Immature natural killer cell (primary cell): ENCODE data around the gene PPM1E. TPM values are rescaled to one million over a fixed set of nuclear protein-coding genes. Genes with fewer than 3 reads are reported as not detected.
"Not testable (repeated sequence)": the region's sequence is repeated elsewhere in the genome, so short reads cannot be mapped to it uniquely, and the experiment has no call there.

Experiments used
- DNase-seq, 3 donors: peaks; one replicate each; pipeline ENCODE4 v3.0.0; 2022; ENCODE audit warnings: mixed read lengths in 1 of 3
- H3K27ac Mint-ChIP-seq, 6 donors: one replicate each; pipeline ENCODE4 v1.8.0; 2020; ENCODE audit warnings: mixed read lengths in 6 of 6, mild to moderate bottlenecking in 5 of 6, inconsistent platforms in 4 of 6, moderate library complexity in 3 of 6
- H3K27me3 Mint-ChIP-seq, 3 donors: one replicate each; pipeline ENCODE4 v1.8.0; 2020 to 2021; ENCODE audit warnings: low read depth in 3 of 3, mild to moderate bottlenecking in 3 of 3, mixed read lengths in 3 of 3, moderate library complexity in 3 of 3, inconsistent platforms in 1 of 3
- H3K36me3 Mint-ChIP-seq, 3 donors: one replicate each; pipeline ENCODE4 v1.8.0; 2020; ENCODE audit warnings: mixed read lengths in 3 of 3, inconsistent platforms in 2 of 3, mild to moderate bottlenecking in 2 of 3
- H3K4me1 Mint-ChIP-seq, 2 donors: one replicate each; pipeline ENCODE4 v1.8.0; 2020; ENCODE audit warnings: inconsistent platforms in 2 of 2, mild to moderate bottlenecking in 2 of 2, mixed read lengths in 2 of 2, moderate library complexity in 1 of 2
- H3K4me3 Mint-ChIP-seq, 5 donors: one replicate each; pipeline ENCODE4 v1.8.0; 2020; ENCODE audit warnings: mild to moderate bottlenecking in 5 of 5, mixed read lengths in 5 of 5, inconsistent platforms in 3 of 5, moderate library complexity in 3 of 5
- H3K9me3 Mint-ChIP-seq, 6 donors: one replicate each; pipeline ENCODE4 v1.8.0; 2020; ENCODE audit warnings: mild to moderate bottlenecking in 6 of 6, mixed read lengths in 6 of 6, inconsistent platforms in 4 of 6, moderate library complexity in 3 of 6
- polyA plus RNA-seq, 3 donors: library from polyadenylated mRNA; unstranded; fragments of 300-500 nt; fragmentation: Illumina TruSeq; gene quantifications; one replicate each; pipeline ENCODE4 v1.2.3, GENCODE V29; 2021

Gene PPM1E
- polyA plus RNA-seq, 3 donors from 2014 or later, result not detected

DNA sequence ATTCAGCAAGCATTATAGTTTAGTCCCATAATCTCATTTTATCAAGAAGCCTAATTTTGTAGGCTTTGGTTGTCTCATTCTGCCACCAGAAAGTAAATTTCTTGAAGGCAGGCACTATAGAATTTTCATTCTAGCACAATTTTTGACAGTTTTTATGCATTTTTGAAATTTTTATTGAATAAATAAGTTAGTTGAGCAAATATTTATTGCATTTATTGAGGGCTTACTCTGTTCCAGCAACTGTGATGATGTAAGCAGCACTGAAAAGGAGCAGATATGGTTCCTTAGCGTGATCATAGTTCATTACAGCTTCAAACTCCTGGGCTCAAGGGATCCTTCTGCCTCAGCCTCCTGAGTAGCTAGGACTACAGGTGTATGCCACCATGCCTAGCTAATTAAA, 34.2 kb downstream of the PPM1E start:
- H3K4me1 Mint-ChIP-seq, result no peaks in the 10 kb centered on the region
- peaks cover 0 to 6% (median 5%) of the 10 kb centered on the region in 3 donors for H3K27me3 Mint-ChIP-seq
- H3K4me3 Mint-ChIP-seq, result no peak overlapping the region
- H3K9me3 Mint-ChIP-seq, result no peaks in the 10 kb centered on the region
- no peak for DNase-seq
- H3K36me3 Mint-ChIP-seq, result no peaks in the 10 kb centered on the region
- H3K27ac Mint-ChIP-seq, result no peak overlapping the region

GRCh38 chr17:58794508-58794907, 38.9 kb downstream of the PPM1E start:
- H3K4me1 Mint-ChIP-seq, H3K9me3 Mint-ChIP-seq, H3K27ac Mint-ChIP-seq, H3K27me3 Mint-ChIP-seq, DNase-seq, H3K36me3 Mint-ChIP-seq, H3K4me3 Mint-ChIP-seq: not testable (repeated sequence)

- no peak overlapping the region for H3K27ac Mint-ChIP-seq
- no peak for DNase-seq
- no peak overlapping the region for H3K4me3 Mint-ChIP-seq
- no peaks in the 10 kb centered on the region for H3K4me1 Mint-ChIP-seq
- peaks cover 0 to 12% (median 11%) of the 10 kb centered on the region in 3 donors for H3K27me3 Mint-ChIP-seq
- peaks cover 0 to 3% (median 0%) of the 10 kb centered on the region in 3 donors for H3K36me3 Mint-ChIP-seq
- no peaks in the 10 kb centered on the region for H3K9me3 Mint-ChIP-seq
Observed at GRCh38 chr17:58802188-58802587, 46.5 kb downstream of the PPM1E start.

DNA sequence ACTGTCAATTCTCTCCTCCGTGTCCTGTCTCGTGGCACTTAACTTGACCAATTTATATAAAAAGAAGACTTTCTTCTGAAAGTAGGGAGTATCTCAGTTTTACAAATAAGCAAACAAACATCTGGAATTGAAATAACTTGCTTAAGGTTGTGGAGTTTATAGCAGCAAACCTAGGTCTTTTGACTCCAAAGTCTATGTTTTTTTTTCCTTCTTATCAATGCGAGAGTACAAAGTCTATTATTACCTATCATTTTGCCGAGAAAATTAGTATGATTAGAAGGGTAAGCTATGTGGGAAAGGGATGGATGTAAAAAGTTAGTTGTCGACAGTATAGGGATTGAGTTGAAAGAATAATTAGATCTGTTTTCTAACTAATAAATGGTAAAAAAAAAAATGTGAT, 50.4 kb downstream of the PPM1E start:
- Mint-ChIP-seq H3K27ac (no peak overlapping the region), H3K36me3 (peaks cover 0 to 3% (median 0%) of the 10 kb centered on the region in 3 donors), H3K4me1 (no peaks in the 10 kb centered on the region), H3K9me3 (peaks cover 0 to 3% (median 0%) of the 10 kb centered on the region in 6 donors), H3K4me3 (no peak overlapping the region), H3K27me3 (peaks cover 4 to 14% (median 8%) of the 10 kb centered on the region in 3 donors)
- no peak for DNase-seq

DNA sequence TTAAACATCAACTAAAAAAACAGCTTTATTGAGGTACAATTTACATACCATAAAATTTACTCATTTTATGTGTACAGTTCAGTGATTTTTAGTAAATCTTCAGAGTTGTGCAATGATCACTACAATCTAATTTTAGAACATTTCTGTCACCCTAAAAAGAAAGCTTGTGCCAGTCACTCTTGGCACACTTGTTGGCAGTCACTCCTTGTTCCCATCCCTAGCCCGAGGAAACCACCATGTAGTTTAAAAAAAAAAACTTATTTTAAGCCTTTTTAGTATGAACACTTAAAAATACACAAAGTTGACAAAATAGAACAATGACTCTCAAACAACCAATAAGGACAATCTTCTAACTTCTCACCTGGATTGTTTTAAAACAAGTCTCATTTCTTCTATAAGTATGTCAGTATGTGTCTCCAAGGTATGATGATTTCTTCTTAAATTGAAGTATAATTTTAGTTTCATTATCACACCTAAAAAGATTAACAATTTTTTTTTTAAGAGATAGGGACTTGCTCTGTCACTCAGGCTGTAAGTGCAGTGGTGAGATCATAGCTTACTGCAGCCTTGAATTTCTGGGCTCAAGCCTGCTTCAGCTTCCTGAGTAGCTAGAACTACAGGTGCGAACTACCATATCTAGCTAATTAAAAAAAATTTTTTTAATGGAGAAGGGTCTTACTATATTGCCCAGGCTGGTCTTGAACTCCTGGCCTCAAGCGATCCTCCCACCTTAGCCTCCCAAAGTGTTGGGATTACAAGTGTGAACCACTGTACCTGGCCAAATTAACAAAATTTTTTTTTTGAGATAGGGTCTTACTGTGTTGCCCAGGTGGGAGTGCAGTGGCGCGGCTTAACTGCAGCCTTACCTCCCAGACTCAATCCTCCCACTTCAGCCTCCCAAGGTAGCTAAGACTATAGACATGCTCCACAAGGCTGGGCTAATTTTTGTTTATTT, 53.2 kb downstream of the PPM1E start:
- H3K36me3 Mint-ChIP-seq, result no peaks in the 10 kb centered on the region
- H3K4me3 Mint-ChIP-seq, result no peak overlapping the region
- no peak overlapping the region for H3K27ac Mint-ChIP-seq
- peaks cover 0 to 3% (median 0%) of the 10 kb centered on the region in 6 donors for H3K9me3 Mint-ChIP-seq
- no peak for DNase-seq
- H3K4me1 Mint-ChIP-seq, result no peaks in the 10 kb centered on the region
- peaks cover 2 to 11% (median 8%) of the 10 kb centered on the region in 3 donors for H3K27me3 Mint-ChIP-seq

DNA sequence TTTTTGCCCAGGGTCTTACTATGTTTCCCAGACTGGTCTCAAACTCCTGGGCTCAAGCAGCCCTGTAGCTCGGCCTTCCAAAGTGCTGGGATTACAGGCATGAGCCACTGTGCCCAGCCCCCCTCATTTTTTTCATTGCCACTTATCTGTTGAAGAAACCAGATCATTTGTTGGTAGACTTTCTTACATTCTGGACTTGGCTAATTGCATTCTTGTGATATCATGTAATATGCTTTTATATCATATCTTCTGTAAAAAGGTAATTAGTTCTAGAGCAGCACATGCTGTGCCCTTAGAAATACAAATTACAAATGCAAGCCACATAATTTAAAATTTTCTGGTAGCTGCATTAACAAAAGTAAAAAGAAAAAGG, 53.9 kb downstream of the PPM1E start:
- peaks cover 2 to 11% (median 8%) of the 10 kb centered on the region in 3 donors for H3K27me3 Mint-ChIP-seq
- no peaks in the 10 kb centered on the region for H3K4me1 Mint-ChIP-seq
- no peak overlapping the region for H3K27ac Mint-ChIP-seq
- no peak for DNase-seq
- no peak overlapping the region for H3K4me3 Mint-ChIP-seq
- H3K36me3 Mint-ChIP-seq, result no peaks in the 10 kb centered on the region
- H3K9me3 Mint-ChIP-seq, result peaks cover 0 to 3% (median 0%) of the 10 kb centered on the region in 6 donors

- Mint-ChIP-seq H3K9me3 (peaks cover 0 to 3% (median 0%) of the 10 kb centered on the region in 6 donors), H3K4me3 (no peak overlapping the region), H3K27ac (no peak overlapping the region), H3K4me1 (no peaks in the 10 kb centered on the region), H3K36me3 (no peaks in the 10 kb centered on the region), H3K27me3 (peaks cover 1 to 8% (median 4%) of the 10 kb centered on the region in 3 donors)
- no peak for DNase-seq
Observed at GRCh38 chr17:58811290-58811689, 55.6 kb downstream of the PPM1E start.

DNA sequence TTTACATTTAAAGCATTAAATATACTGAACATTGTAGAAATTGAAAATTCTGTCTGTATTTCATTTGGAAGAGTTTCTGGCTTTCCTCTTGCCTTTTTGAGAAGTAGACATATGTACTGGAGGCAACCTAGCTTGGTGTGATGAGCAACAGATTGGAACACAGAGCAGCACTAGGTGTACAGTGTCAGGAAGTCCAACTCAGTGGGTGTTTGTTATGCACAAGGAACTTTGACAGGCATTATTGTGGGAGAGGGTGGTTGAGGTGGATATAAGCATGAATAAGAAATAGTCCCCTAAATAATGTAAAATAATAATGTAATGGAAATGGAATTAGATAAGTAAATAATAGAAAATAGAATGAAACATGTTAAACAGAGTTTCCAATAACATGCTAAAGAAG, 58.1 kb downstream of the PPM1E start:
- no peak overlapping the region for H3K4me3 Mint-ChIP-seq
- no peaks in the 10 kb centered on the region for H3K36me3 Mint-ChIP-seq
- H3K27ac Mint-ChIP-seq, result no peak overlapping the region
- H3K4me1 Mint-ChIP-seq, result no peaks in the 10 kb centered on the region
- H3K9me3 Mint-ChIP-seq, result no peaks in the 10 kb centered on the region
- H3K27me3 Mint-ChIP-seq, result peaks cover 0 to 4% (median 4%) of the 10 kb centered on the region in 3 donors
- no peak for DNase-seq

DNA sequence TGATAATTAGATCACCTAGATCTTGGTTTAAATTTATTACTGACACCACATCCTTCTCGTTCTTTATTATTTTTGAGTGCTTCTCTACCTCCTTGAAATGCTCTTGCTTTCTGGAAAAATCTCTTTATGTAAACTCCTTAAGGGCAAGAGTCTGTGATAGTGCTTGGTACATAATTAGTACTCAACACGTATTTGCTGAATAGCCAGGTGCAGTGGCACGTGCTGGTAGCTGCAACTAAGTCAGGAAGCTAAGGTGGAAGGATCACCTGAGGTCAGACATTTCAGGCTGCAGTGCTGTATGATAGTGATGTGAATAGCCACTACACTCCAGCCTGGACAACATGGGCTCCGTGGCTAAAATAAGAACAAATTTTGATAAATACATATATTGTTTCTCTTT, 63.0 kb downstream of the PPM1E start:
- H3K36me3 Mint-ChIP-seq, result no peaks in the 10 kb centered on the region
- no peaks in the 10 kb centered on the region for H3K4me1 Mint-ChIP-seq
- H3K4me3 Mint-ChIP-seq, result no peak overlapping the region
- H3K9me3 Mint-ChIP-seq, result no peaks in the 10 kb centered on the region
- DNase-seq, result no peak
- H3K27me3 Mint-ChIP-seq, result peaks cover 2 to 5% (median 5%) of the 10 kb centered on the region in 3 donors
- H3K27ac Mint-ChIP-seq, result no peak overlapping the region

GRCh38 chr17:58822148-58823050, 66.7 kb downstream of the PPM1E start:
- H3K27me3 Mint-ChIP-seq, result peaks cover 2 to 6% (median 4%) of the 10 kb centered on the region in 3 donors
- no peak overlapping the region for H3K27ac Mint-ChIP-seq
- H3K4me3 Mint-ChIP-seq, result no peak overlapping the region
- no peaks in the 10 kb centered on the region for H3K9me3 Mint-ChIP-seq
- H3K36me3 Mint-ChIP-seq, result no peaks in the 10 kb centered on the region
- H3K4me1 Mint-ChIP-seq, result no peaks in the 10 kb centered on the region
- DNase-seq, result no peak

- Mint-ChIP-seq H3K9me3 (no peaks in the 10 kb centered on the region), H3K4me3 (no peak overlapping the region), H3K27ac (no peak overlapping the region), H3K36me3 (no peaks in the 10 kb centered on the region), H3K4me1 (no peaks in the 10 kb centered on the region), H3K27me3 (peaks cover 2 to 6% (median 4%) of the 10 kb centered on the region in 3 donors)
- DNase-seq, result no peak
Observed at GRCh38 chr17:58823051-58823525, 67.4 kb downstream of the PPM1E start.

GRCh38 chr17:58829172-58829637, 73.6 kb downstream of the PPM1E start:
- Mint-ChIP-seq H3K4me3 (no peak overlapping the region), H3K9me3 (peaks cover 0 to 1% (median 0%) of the 10 kb centered on the region in 6 donors), H3K36me3 (no peaks in the 10 kb centered on the region), H3K27me3 (peaks cover 4 to 9% (median 5%) of the 10 kb centered on the region in 3 donors), H3K4me1 (no peaks in the 10 kb centered on the region), H3K27ac (no peak overlapping the region)
- no peak for DNase-seq

- Mint-ChIP-seq H3K36me3 (no peaks in the 10 kb centered on the region), H3K9me3 (peaks cover 0 to 1% (median 0%) of the 10 kb centered on the region in 6 donors), H3K27me3 (peaks cover 2 to 9% (median 6%) of the 10 kb centered on the region in 3 donors), H3K4me1 (no peaks in the 10 kb centered on the region), H3K4me3 (no peak overlapping the region), H3K27ac (no peak overlapping the region)
- no peak for DNase-seq
Observed at GRCh38 chr17:58831780-58832179, 76.1 kb downstream of the PPM1E start.
